ENCODE results near the gene KCNQ1OT1.

Gene KCNQ1OT1

DNA sequence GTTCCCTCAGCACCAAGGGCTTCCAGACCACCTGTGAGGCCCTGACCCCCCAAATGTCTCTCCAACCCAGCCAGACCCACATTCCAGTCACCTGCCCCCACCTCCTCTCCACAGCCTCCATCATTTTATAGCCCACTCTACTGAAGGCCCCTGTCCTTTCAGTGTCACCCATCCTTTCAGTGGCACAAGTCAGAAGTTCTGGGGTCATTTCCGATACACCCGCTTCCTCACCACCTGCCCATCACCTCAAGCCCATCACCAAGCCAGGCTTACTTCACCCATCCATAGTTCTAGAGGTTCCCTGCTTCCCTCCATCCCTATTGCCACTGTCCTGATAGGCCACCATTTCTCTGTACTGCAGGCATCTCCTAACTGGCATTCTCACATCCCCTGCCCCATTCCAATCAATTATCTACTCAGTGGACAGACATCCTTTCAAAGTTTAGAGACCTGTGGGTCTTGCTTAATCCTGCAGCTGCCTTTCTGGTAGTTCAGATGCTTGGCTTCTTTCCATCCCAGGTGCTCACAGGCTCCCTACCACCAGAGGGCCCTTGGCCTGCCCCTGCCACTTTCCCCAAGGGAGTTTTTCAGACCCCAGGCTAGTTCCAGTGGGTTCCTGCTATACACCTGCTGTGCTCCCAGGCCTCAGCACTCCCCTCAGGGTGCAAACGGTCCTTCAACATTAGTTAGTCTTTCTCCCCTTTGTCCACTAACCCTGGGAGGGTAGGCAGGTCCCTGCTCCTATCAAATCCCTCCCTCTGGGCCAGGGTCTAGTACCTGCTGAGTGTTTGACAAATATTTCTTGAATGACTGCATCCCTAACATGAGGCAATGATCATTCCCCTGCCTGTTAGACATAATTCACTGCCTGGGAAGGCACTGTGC is 7.6 kb downstream of the KCNQ1OT1 start:
- H3K4me3 ChIP-seq (ENCODE audit: low read depth in 1 of 2, low read length in 2 of 2) = no peak overlapping the region
- H3K36me3 ChIP-seq (ENCODE audit: control insufficient read depth in 1 of 2, insufficient read depth in 2 of 2, low read length in 2 of 2) = peaks cover 3 to 15% of the 10 kb centered on the region in 2 donors
- H3K9ac ChIP-seq (ENCODE audit: low read depth in 1 of 2, low read length in 2 of 2) = peak overlapping the region in 1 of 2 donors; percentile 20
- no peaks in the 10 kb centered on the region for H3K27me3 ChIP-seq (ENCODE audit: control insufficient read depth in 1 of 2, insufficient read depth in 2 of 2, low read length in 2 of 2)
- no peaks in the 10 kb centered on the region for H3K9me3 ChIP-seq (ENCODE audit: control insufficient read depth in 1 of 2, low read length in 2 of 2)
- peaks cover 34 to 49% of the 10 kb centered on the region in 2 donors for H3K4me1 ChIP-seq (ENCODE audit: control insufficient read depth in 1 of 2, insufficient read depth in 2 of 2, low read length in 2 of 2)
- H3K27ac ChIP-seq (ENCODE audit: low read depth, low read length) = no peak overlapping the region

DNA sequence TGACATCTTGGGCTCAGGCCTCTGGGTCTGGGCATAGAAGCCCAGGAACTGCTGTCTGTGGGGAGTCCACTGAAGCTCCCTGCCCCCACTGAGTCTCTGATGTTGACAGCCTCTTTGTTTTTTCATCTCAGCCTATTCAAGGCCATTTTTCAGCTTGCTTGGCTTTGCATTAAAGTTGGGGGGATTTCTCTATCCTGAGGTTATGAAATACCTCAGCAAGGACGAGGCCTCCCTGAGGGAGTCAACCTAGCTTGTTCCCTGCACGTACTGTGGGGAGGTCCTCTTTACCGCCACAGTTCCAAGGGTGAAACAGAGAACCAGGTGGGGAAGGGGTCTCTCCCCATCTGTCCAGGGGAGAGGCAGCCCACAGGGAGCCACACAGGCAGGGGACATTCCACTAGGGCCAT is 8.4 kb downstream of the KCNQ1OT1 start:
- Histone ChIP-seq H3K4me1 (ENCODE audit: control insufficient read depth in 1 of 2, insufficient read depth in 2 of 2, low read length in 2 of 2) (peaks cover 34 to 54% of the 10 kb centered on the region in 2 donors), H3K36me3 (ENCODE audit: control insufficient read depth in 1 of 2, insufficient read depth in 2 of 2, low read length in 2 of 2) (peaks cover 8 to 22% of the 10 kb centered on the region in 2 donors)

DNA sequence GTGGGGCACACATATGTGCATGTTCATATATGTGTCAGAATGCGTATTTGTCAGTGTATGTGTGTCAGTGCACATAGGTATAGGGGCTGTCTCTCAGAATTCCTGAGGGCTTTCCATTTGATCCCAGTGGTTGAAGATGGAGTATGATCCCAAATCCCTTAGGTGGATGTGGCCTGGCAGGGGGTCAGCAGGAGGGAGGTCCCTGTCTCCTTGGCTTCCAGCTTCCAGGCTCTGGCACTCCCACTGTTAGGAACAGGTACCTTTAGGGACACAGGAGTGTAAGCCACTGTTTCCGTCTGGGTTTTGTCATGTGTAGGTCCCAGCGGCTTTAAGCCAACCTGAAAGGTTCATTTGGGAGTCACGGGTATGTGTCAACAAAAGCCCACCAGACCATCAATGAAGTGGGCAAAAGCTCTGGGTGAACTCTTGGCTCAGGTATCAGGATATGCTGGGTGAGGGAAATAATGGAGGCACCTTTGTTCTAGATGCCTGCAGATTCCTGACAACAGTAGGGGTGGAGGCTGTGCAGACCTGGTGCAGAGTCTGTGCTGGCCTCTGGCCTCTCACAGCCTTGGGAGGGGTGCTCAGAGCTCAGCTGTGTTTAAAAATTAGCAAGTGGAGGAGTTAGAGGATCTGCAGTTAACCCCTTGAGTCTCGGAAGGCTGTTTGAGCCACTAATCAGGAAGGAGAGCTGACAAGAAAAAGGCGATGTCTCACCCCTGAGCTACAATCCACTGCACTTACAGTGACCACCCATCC is 9.0 kb downstream of the KCNQ1OT1 start:
- H3K27me3 ChIP-seq (ENCODE audit: control insufficient read depth in 1 of 2, insufficient read depth in 2 of 2, low read length in 2 of 2) = no peaks in the 10 kb centered on the region
- no peaks in the 10 kb centered on the region for H3K9me3 ChIP-seq (ENCODE audit: control insufficient read depth in 1 of 2, low read length in 2 of 2)
- H3K4me3 ChIP-seq (ENCODE audit: low read depth in 1 of 2, low read length in 2 of 2) = no peak overlapping the region
- H3K27ac ChIP-seq (ENCODE audit: low read depth, low read length) = no peak overlapping the region
- peaks cover 7 to 26% of the 10 kb centered on the region in 2 donors for H3K36me3 ChIP-seq (ENCODE audit: control insufficient read depth in 1 of 2, insufficient read depth in 2 of 2, low read length in 2 of 2)
- H3K4me1 ChIP-seq (ENCODE audit: control insufficient read depth in 1 of 2, insufficient read depth in 2 of 2, low read length in 2 of 2) = peaks cover 34 to 54% of the 10 kb centered on the region in 2 donors
- H3K9ac ChIP-seq (ENCODE audit: low read depth in 1 of 2, low read length in 2 of 2) = no peak overlapping the region

More for the DNA sequence above, 8.4 kb downstream of the KCNQ1OT1 start:
- Histone ChIP-seq H3K4me3 (ENCODE audit: low read depth in 1 of 2, low read length in 2 of 2) (no peak overlapping the region), H3K9ac (ENCODE audit: low read depth in 1 of 2, low read length in 2 of 2) (no peak overlapping the region), H3K27ac (ENCODE audit: low read depth, low read length) (no peak overlapping the region), H3K27me3 (ENCODE audit: control insufficient read depth in 1 of 2, insufficient read depth in 2 of 2, low read length in 2 of 2) (no peaks in the 10 kb centered on the region), H3K9me3 (ENCODE audit: control insufficient read depth in 1 of 2, low read length in 2 of 2) (no peaks in the 10 kb centered on the region)

DNA sequence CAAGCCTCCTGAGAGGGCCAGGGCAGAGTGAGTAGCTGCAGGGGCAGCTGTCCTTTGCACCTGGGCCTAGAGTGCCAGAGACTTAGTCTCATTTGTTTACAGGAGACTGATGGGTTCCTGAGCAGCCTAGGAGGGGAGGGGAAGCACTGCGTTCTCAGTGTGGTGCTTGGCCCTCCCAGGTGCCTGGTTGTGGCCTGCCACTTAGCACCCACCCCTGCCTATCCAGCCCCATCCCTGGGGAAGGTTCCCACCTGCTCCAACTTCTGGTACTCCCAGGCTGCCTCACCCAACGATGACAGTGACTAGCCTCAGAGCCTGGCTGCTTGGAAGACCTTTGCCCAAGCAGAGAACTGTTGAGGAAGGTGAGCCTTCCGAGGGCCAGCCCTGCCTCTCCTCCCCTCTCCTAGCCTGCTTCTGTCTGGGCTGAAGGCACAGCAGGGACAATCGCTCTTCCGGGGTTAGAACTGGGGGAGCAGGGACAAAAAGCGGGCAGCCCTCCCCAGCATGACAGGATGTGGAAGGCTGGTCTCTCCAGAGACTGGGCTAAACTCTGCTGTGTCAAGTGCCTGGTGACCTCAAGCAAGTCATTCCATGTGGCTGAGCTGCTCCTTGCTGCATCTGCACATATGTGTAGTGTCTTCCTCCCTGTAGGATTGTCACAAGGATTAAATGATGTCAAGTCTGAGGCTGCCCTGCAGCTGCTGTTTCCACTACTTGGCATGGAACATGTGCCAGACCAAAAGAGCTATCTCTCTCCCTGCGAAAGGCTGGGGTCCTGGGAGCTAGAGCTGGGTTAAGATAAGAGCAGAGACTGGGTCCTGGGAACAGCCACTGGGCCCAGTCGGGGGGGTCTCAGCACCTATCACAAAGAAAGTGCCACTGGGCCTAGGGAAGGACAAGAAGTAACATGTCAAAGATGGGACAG is 9.9 kb downstream of the KCNQ1OT1 start:
- H3K9me3 ChIP-seq (ENCODE audit: control insufficient read depth in 1 of 2, low read length in 2 of 2) = no peaks in the 10 kb centered on the region
- no peak overlapping the region for H3K27ac ChIP-seq (ENCODE audit: low read depth, low read length)
- peaks cover 31 to 54% of the 10 kb centered on the region in 2 donors for H3K4me1 ChIP-seq (ENCODE audit: control insufficient read depth in 1 of 2, insufficient read depth in 2 of 2, low read length in 2 of 2)
- no peak overlapping the region for H3K4me3 ChIP-seq (ENCODE audit: low read depth in 1 of 2, low read length in 2 of 2)
- H3K9ac ChIP-seq (ENCODE audit: low read depth in 1 of 2, low read length in 2 of 2) = no peak overlapping the region
- H3K27me3 ChIP-seq (ENCODE audit: control insufficient read depth in 1 of 2, insufficient read depth in 2 of 2, low read length in 2 of 2) = no peaks in the 10 kb centered on the region
- H3K36me3 ChIP-seq (ENCODE audit: control insufficient read depth in 1 of 2, insufficient read depth in 2 of 2, low read length in 2 of 2) = peaks cover 8 to 35% of the 10 kb centered on the region in 2 donors

DNA sequence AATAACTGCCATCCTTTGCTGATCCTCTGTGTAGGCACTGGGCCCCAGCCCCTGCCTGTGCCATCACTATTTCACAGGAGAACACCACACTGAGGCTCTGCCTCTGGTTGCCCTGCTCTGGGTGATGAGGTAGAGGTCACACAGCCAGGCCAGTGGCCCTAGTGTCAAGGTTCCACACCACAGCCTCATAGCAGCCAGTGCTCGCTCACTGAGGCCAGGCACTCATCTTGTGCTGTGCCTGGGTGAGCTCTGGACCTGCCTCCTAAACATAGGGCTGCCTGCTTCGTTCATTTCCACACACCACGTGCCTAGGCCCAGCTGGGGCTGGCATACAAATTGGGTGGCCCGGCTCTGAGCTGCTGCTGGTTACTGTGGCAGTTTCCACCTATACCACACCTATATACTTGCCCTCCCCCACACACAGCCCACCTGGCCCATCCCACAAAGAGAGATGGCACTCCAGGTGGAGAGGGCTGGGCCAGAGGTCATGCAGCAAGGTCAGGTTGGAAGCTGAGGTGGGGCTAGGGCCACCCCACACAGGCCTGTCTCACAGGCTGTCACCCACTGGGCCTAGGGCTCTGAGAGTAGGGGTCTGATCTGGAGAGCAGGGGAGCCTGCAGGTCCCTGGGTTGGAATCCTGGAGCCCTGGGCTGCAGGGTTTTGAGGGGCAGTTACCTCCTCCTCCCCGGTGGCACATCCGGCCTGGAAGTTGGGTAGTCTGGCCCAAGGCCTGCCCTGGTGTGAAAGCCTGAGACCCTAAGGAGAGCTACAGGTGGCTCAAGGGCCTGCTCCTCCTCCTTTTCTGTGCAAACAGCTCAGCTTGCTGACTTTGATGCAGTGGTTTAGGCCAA is 11.2 kb downstream of the KCNQ1OT1 start:
- Histone ChIP-seq H3K36me3 (ENCODE audit: control insufficient read depth in 1 of 2, insufficient read depth in 2 of 2, low read length in 2 of 2) (peaks cover 8 to 36% of the 10 kb centered on the region in 2 donors), H3K27me3 (ENCODE audit: control insufficient read depth in 1 of 2, insufficient read depth in 2 of 2, low read length in 2 of 2) (no peaks in the 10 kb centered on the region), H3K9ac (ENCODE audit: low read depth in 1 of 2, low read length in 2 of 2) (no peak overlapping the region), H3K4me1 (ENCODE audit: control insufficient read depth in 1 of 2, insufficient read depth in 2 of 2, low read length in 2 of 2) (peaks cover 31 to 54% of the 10 kb centered on the region in 2 donors), H3K9me3 (ENCODE audit: control insufficient read depth in 1 of 2, low read length in 2 of 2) (no peaks in the 10 kb centered on the region), H3K4me3 (ENCODE audit: low read depth in 1 of 2, low read length in 2 of 2) (no peak overlapping the region), H3K27ac (ENCODE audit: low read depth, low read length) (no peak overlapping the region)

DNA sequence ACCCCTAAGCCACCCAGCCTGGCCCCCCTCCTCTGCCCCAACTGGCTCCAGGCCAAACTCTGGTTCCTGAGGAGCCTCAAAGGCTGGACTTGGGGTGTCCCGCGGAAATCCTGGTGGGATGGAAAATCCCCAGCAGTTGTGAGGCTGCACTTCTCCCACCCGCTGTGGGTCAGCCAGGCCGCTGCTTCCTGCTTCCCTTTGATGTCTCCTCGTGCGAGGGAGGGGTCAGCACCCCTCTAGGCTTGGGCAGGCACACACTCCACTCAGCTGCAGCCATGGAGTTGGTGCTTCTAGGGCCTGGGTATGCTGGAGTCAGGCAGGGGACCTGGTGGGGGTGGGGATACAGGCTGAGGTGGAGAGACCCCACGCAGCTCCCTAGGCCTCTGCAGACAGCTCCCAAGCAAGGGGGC is 12.0 kb downstream of the KCNQ1OT1 start:
- Histone ChIP-seq H3K36me3 (ENCODE audit: control insufficient read depth in 1 of 2, insufficient read depth in 2 of 2, low read length in 2 of 2) (peaks cover 8 to 36% of the 10 kb centered on the region in 2 donors), H3K4me1 (ENCODE audit: control insufficient read depth in 1 of 2, insufficient read depth in 2 of 2, low read length in 2 of 2) (peaks cover 31 to 52% of the 10 kb centered on the region in 2 donors), H3K27ac (ENCODE audit: low read depth, low read length) (no peak overlapping the region), H3K4me3 (ENCODE audit: low read depth in 1 of 2, low read length in 2 of 2) (no peak overlapping the region), H3K27me3 (ENCODE audit: control insufficient read depth in 1 of 2, insufficient read depth in 2 of 2, low read length in 2 of 2) (no peaks in the 10 kb centered on the region), H3K9me3 (ENCODE audit: control insufficient read depth in 1 of 2, low read length in 2 of 2) (no peaks in the 10 kb centered on the region), H3K9ac (ENCODE audit: low read depth in 1 of 2, low read length in 2 of 2) (no peak overlapping the region)

DNA sequence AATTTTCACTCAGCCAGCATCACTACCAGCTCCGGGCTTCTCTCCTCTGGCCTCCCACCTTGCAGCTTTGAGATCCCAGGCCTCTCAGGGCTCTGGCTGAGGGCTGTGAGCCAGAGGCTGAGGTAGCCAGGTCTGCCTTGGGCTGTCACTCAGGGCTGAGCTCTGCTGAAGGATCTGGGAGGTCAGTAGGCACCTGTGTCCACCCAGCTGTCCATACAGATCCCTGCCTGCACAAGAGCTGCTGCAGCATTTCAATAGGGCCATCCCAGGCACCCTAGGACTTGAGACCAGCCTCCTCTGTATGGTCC is 12.6 kb downstream of the KCNQ1OT1 start:
- no peaks in the 10 kb centered on the region for H3K9me3 ChIP-seq (ENCODE audit: control insufficient read depth in 1 of 2, low read length in 2 of 2)
- H3K36me3 ChIP-seq (ENCODE audit: control insufficient read depth in 1 of 2, insufficient read depth in 2 of 2, low read length in 2 of 2) = peaks cover 14 to 41% of the 10 kb centered on the region in 2 donors
- H3K9ac ChIP-seq (ENCODE audit: low read depth in 1 of 2, low read length in 2 of 2) = no peak overlapping the region
- H3K4me3 ChIP-seq (ENCODE audit: low read depth in 1 of 2, low read length in 2 of 2) = no peak overlapping the region
- no peaks in the 10 kb centered on the region for H3K27me3 ChIP-seq (ENCODE audit: control insufficient read depth in 1 of 2, insufficient read depth in 2 of 2, low read length in 2 of 2)
- H3K4me1 ChIP-seq (ENCODE audit: control insufficient read depth in 1 of 2, insufficient read depth in 2 of 2, low read length in 2 of 2) = peaks cover 31 to 46% of the 10 kb centered on the region in 2 donors
- H3K27ac ChIP-seq (ENCODE audit: low read depth, low read length) = no peak overlapping the region

DNA sequence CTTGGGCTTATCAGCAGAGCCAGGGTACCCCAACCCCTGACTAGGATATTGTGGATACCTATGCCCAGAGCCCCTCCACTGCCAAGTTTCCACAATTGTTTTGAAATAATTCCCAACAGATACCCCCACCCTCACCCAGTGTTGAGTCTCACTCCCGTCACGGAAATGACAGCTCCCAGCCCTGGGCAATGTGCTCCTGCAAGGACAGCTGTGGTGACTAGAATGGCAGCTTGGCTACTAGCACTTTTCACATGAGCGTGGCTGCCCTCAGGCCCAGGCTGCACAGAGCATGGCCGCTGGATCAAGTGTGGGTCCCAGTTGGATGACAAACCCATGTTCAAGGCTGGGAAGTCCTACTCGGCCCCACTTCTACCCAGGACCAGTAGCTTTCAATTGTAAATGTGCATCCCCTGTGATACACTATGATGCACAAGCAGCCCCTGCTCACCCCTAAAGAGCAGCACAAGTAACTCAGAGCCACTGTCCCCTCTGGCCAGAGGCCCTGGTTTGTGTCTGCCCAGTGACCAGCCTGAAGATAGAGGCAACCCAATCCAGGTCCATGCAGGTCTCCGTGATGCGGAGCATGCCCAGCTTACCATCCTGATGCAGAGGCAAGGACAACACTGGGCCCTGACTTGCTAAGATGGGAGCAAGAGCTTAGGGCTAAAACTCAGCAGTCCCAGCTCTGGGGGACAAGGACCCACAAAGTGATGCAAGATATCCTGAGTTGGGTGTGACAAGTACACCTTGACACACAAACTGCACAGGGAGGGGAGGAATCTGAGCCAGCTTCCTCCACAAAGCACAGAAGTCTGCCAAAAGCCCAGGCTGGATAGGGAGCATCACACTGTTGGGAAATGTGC is 13.2 kb downstream of the KCNQ1OT1 start:
- H3K27me3 ChIP-seq (ENCODE audit: control insufficient read depth in 1 of 2, insufficient read depth in 2 of 2, low read length in 2 of 2) = no peaks in the 10 kb centered on the region
- H3K9ac ChIP-seq (ENCODE audit: low read depth in 1 of 2, low read length in 2 of 2) = no peak overlapping the region
- H3K27ac ChIP-seq (ENCODE audit: low read depth, low read length) = no peak overlapping the region
- H3K36me3 ChIP-seq (ENCODE audit: control insufficient read depth in 1 of 2, insufficient read depth in 2 of 2, low read length in 2 of 2) = peaks cover 14 to 42% of the 10 kb centered on the region in 2 donors
- H3K9me3 ChIP-seq (ENCODE audit: control insufficient read depth in 1 of 2, low read length in 2 of 2) = no peaks in the 10 kb centered on the region
- no peak overlapping the region for H3K4me3 ChIP-seq (ENCODE audit: low read depth in 1 of 2, low read length in 2 of 2)
- H3K4me1 ChIP-seq (ENCODE audit: control insufficient read depth in 1 of 2, insufficient read depth in 2 of 2, low read length in 2 of 2) = peaks cover 31 to 41% of the 10 kb centered on the region in 2 donors

Measured in duodenal mucosa (tissue), 2 donors.